WERI-Rb-1 (cell line): ENCODE data around the gene TNRC6C.
"Not testable (repeated sequence)": the region's sequence is repeated elsewhere in the genome, so short reads cannot be mapped to it uniquely, and the experiment has no call there.

Experiments
- DNase-seq: peaks from one replicate; pipeline ENCODE4 v3.0.0-alpha.2; 2020
- H3K27ac ChIP-seq: fragments of 250-450 bp; sonication (Bioruptor Pico); 2 replicates; pipeline ENCODE4 v1.5.1; 2020; ENCODE audit warnings: mild to moderate bottlenecking, moderate library complexity
- H3K27me3 ChIP-seq: fragments of 250-450 bp; sonication (Bioruptor Pico); 2 replicates; pipeline ENCODE4 v1.5.1; 2021; ENCODE audit warnings: mild to moderate bottlenecking, low read depth, moderate library complexity; ENCODE audit not compliant: insufficient read depth, severe bottlenecking
- H3K36me3 ChIP-seq: fragments of 250-450 bp; sonication (Bioruptor Pico); 2 replicates; pipeline ENCODE4 v1.5.1; 2020; ENCODE audit warnings: mild to moderate bottlenecking, moderate library complexity
- H3K4me3 ChIP-seq: 2 replicates; pipeline ENCODE4 v1.5.1; 2011; ENCODE audit warnings: low read depth, mild to moderate bottlenecking, control low read depth, low read length
- H3K9me3 ChIP-seq: fragments of 250-450 bp; sonication (Bioruptor Pico); 2 replicates; pipeline ENCODE4 v1.5.1; 2021; ENCODE audit warnings: mild to moderate bottlenecking, moderate library complexity; ENCODE audit not compliant: severe bottlenecking
- TF ChIP-seq, protein P1 (sequence below): IDR thresholded peaks from 2 replicates; pipeline ENCODE4 v1.5.1; 2011; ENCODE audit warnings: low read depth, mild to moderate bottlenecking, control low read depth, inconsistent platforms, low read length

The TNRC6C gene

GRCh38 chr17:78075545-78075944, 117.0 kb downstream of the TNRC6C start:
- no peak overlapping the region for H3K27ac ChIP-seq
- H3K4me3 ChIP-seq: no peak overlapping the region
- H3K9me3 ChIP-seq: no peaks in the 10 kb centered on the region
- DNase-seq: no peak
- no peaks in the 10 kb centered on the region for H3K27me3 ChIP-seq
- peaks cover 97% of the 10 kb centered on the region for H3K36me3 ChIP-seq
- TF ChIP-seq, protein P1, sequence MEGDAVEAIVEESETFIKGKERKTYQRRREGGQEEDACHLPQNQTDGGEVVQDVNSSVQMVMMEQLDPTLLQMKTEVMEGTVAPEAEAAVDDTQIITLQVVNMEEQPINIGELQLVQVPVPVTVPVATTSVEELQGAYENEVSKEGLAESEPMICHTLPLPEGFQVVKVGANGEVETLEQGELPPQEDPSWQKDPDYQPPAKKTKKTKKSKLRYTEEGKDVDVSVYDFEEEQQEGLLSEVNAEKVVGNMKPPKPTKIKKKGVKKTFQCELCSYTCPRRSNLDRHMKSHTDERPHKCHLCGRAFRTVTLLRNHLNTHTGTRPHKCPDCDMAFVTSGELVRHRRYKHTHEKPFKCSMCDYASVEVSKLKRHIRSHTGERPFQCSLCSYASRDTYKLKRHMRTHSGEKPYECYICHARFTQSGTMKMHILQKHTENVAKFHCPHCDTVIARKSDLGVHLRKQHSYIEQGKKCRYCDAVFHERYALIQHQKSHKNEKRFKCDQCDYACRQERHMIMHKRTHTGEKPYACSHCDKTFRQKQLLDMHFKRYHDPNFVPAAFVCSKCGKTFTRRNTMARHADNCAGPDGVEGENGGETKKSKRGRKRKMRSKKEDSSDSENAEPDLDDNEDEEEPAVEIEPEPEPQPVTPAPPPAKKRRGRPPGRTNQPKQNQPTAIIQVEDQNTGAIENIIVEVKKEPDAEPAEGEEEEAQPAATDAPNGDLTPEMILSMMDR: no peak

DNA sequence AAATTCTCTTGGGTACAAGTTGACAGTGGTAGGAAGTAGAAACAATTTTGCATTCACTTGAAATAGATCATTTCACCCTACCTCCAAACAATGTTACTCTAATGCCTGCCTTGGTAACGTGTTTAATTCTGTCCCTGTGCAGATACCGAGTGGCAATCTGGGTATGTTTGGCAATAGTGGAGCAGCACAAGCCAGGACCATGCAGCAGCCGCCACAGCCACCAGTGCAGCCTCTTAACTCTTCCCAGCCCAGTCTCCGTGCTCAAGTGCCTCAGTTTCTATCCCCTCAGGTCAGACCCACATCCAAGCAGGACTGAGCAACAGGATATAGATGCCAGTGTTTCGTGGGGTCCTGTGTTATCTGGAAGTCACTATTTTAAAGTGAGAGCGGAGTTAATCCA, 120.8 kb downstream of the TNRC6C start:
- TF ChIP-seq, protein P1: no peak
- H3K9me3 ChIP-seq: no peaks in the 10 kb centered on the region
- no peak for DNase-seq
- no peaks in the 10 kb centered on the region for H3K27me3 ChIP-seq
- no peak overlapping the region for H3K4me3 ChIP-seq
- H3K27ac ChIP-seq: no peak overlapping the region
- peaks cover 82% of the 10 kb centered on the region for H3K36me3 ChIP-seq

DNA sequence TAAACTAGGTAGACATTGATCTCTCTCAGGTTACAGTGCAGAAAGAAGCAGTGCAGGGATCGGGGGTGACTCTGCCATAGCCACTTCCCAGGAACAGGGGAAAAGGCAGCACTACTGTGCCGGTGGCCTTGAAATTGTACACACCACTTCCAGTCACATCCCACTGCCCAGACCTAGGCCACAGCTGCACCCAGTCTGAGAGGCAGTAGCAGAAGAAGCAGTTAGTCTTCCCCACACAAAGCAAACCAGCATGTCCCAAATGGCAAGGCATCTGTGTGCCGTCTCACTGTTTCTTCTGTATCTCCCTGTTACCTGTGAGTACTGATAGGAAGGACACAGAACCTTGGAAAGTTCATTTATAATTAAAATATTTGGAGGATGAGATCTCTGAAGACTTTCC, 123.0 kb downstream of the TNRC6C start:
- peaks cover 71% of the 10 kb centered on the region for H3K36me3 ChIP-seq

DNA sequence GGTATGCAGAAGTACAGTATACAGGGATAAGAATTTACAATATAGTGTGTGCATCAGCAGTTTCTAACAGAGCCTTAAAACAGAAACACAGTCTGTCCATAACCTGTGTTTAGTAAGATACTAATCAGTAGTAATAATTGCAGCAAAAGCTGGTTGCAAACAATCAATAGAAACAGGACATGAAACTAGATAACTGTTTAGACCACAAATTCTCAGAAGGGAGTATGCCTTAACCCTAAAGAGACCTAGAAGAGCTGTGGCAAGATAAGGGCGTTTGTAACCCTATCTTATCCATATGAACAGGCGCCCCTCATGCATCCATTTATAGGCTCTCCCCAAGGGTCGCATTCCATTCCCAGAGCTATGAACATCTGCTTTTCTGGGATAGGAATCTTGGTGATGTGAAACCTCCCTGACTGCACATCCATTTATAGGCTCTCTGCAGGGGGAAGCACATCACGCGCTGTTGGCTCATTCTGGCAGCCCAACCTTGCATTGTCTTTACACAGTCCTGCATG, 123.9 kb downstream of the TNRC6C start:
- not testable (repeated sequence) for H3K4me3 ChIP-seq, H3K9me3 ChIP-seq, H3K27me3 ChIP-seq, DNase-seq, H3K27ac ChIP-seq
- H3K36me3 ChIP-seq: peaks cover 72% of the 10 kb centered on the region

More for the DNA sequence above, 123.0 kb downstream of the TNRC6C start:
- TF ChIP-seq, protein P1: no peak
- no peak for DNase-seq
- Histone ChIP-seq H3K4me3 (no peak overlapping the region), H3K27me3 (no peaks in the 10 kb centered on the region), H3K27ac (no peak overlapping the region), H3K9me3 (no peaks in the 10 kb centered on the region)

DNA sequence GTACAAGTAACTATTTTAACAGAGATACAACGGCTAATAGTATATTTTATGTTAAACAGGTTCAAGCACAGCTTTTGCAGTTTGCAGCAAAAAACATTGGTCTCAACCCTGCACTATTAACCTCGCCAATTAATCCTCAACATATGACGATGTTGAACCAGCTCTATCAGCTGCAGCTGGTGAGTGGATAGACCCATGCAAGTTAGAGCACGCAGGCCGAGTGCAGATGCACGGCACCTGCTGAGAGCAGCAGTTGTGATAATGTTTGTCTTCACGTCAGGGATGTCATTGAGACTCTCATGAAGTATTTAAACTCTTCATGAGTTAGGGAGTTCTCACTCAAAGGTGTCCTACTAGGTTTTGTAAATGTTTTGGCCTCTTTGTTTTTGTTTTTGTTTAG, 124.5 kb downstream of the TNRC6C start:
- no peak for DNase-seq
- Histone ChIP-seq H3K36me3 (peaks cover 72% of the 10 kb centered on the region), H3K27me3 (no peaks in the 10 kb centered on the region), H3K9me3 (no peaks in the 10 kb centered on the region), H3K4me3 (no peak overlapping the region), H3K27ac (no peak overlapping the region)
- TF ChIP-seq, protein P1: no peak

DNA sequence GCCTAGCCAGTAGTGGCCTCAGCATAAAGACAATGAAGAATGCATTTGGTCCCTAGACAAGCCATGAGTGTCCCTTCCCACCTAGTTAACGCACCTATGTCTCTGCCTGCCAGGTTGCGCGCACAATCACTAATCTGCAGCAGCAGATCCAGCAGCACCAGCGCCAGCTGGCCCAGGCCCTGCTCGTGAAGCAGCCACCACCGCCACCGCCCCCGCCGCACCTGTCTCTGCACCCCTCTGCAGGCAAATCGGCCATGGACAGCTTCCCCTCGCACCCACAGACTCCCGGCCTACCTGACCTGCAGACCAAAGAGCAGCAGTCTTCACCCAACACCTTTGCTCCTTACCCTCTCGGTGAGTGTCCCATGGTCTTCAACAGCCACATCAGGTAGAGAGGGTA, 128.2 kb downstream of the TNRC6C start:
- TF ChIP-seq, protein P1: no peak
- H3K27me3 ChIP-seq: no peaks in the 10 kb centered on the region
- H3K36me3 ChIP-seq: peaks cover 73% of the 10 kb centered on the region
- no peak overlapping the region for H3K27ac ChIP-seq
- H3K9me3 ChIP-seq: no peaks in the 10 kb centered on the region
- no peak overlapping the region for H3K4me3 ChIP-seq
- DNase-seq: no peak
